OCI-LY3 (cell line): ENCODE measurements around the gene UAP1.

Experiments used
- CTCF ChIP-seq: fragments of 200-600, 300-600 bp; sonication (generic); IDR thresholded peaks from 2 replicates; pipeline ENCODE4 v1.5.1; 2014; ENCODE audit warnings: antibody characterized with exemption, low read length, low read depth
- EZH2phosphoT487 ChIP-seq: fragments of 200-600 bp; shearing (Covaris generic); IDR thresholded peaks from 2 replicates; pipeline ENCODE4 v1.6.1; 2018; ENCODE audit warnings: antibody characterized with exemption, mixed run types, low read depth

DNA sequence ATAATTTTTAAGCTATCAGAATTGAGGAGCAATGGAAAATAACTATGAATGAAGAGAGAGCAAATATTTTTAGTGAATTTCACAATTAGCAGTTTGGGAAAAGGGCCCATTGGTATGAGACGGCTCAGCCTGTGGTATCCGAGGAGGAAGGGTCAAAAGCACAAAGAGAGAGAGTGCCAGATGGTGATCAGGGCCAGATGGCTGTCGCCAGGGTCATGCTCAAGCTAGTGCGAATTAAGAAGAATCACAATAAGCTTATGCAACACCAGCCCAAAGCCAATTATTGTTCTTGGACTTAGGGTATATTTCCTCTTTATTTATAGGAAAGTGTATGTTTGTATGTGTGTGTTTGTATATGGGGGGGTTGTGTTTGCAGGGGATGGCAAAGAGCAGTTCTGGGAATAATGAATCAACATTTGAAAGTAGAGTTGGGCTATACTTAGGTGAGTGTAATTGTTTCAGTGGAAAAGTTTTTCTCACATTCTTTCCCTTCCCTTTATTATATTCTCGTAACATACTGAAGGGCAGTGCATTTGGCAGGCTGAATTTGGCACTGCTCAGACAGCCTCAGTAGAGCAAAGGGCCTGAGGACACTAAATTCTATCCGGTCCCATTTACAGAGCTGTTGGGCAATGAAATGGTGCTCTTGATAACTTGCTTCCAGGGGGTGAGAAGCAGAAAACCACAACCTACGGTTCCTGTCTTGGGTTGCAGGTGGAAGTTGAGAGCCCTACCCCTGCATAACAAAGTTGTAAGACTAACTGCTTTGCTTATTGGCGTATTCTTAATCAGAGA is 51.3 kb downstream of the UAP1 start:
- TF ChIP-seq CTCF (no peak), EZH2phosphoT487 (no peak)
